HEK293 (cell line): ENCODE measurements around the gene ECI1.

Source experiments
- CTCF ChIP-seq: fragments of 450-650 bp; formaldehyde crosslinking; IDR thresholded peaks from 2 replicates; pipeline ENCODE4 v1.5.1; 2016; ENCODE audit warnings: missing biosample characterization, missing genetic modification characterization
- FEZF1 ChIP-seq: fragments of 450-650 bp; formaldehyde crosslinking; IDR thresholded peaks from 2 replicates; pipeline ENCODE4 v1.5.1; 2016; ENCODE audit warnings: missing biosample characterization, missing genetic modification characterization
- HOXD13 ChIP-seq: sonication (generic); formaldehyde crosslinking; IDR thresholded peaks from 2 replicates; pipeline ENCODE4 v1.8.0; 2022; ENCODE audit warnings: missing genetic modification reagents, borderline replicate concordance
- KLF10 ChIP-seq: fragments of 450-650 bp; IDR thresholded peaks from 2 replicates; pipeline ENCODE4 v1.5.1; 2018; ENCODE audit warnings: missing biosample characterization, mild to moderate bottlenecking, missing genetic modification characterization
- KLF16 ChIP-seq: fragments of 450-650 bp; formaldehyde crosslinking; IDR thresholded peaks from 2 replicates; pipeline ENCODE4 v1.5.1; 2017; ENCODE audit warnings: missing biosample characterization, missing genetic modification characterization
- MEIS1 ChIP-seq: sonication (generic); formaldehyde crosslinking; IDR thresholded peaks from 2 replicates; pipeline ENCODE4 v1.8.1; 2022; ENCODE audit warnings: missing genetic modification reagents, mild to moderate bottlenecking, borderline replicate concordance
- MZF1 ChIP-seq: fragments of 450-650 bp; formaldehyde crosslinking; IDR thresholded peaks from 2 replicates; pipeline ENCODE4 v1.5.1; 2017; ENCODE audit warnings: missing biosample characterization, missing genetic modification characterization, borderline replicate concordance
- PBX3 ChIP-seq: sonication (generic); formaldehyde crosslinking; IDR thresholded peaks from 2 replicates; pipeline ENCODE4 v1.8.1; 2022; ENCODE audit warnings: mild to moderate bottlenecking, moderate library complexity, missing genetic modification reagents
- SCRT1 ChIP-seq: fragments of 450-650 bp; formaldehyde crosslinking; IDR thresholded peaks from 2 replicates; pipeline ENCODE4 v1.5.1; 2016; ENCODE audit warnings: missing biosample characterization, missing genetic modification characterization, borderline replicate concordance
- YY1 ChIP-seq: fragments of 450-650 bp; formaldehyde crosslinking; IDR thresholded peaks from 2 replicates; pipeline ENCODE4 v1.5.1; 2018; ENCODE audit warnings: missing biosample characterization, missing genetic modification characterization
- ZFP41 ChIP-seq: fragments of 450-650 bp; formaldehyde crosslinking; IDR thresholded peaks from 2 replicates; pipeline ENCODE4 v1.5.1; 2016; ENCODE audit warnings: missing biosample characterization, missing genetic modification characterization, borderline replicate concordance
- ZNF10 ChIP-seq: fragments of 450-650 bp; formaldehyde crosslinking; IDR thresholded peaks from 2 replicates; pipeline ENCODE4 v1.5.1; 2017; ENCODE audit warnings: missing biosample characterization, missing genetic modification characterization
- ZNF132 ChIP-seq: fragments of 450-650 bp; formaldehyde crosslinking; IDR thresholded peaks from 2 replicates; pipeline ENCODE4 v1.5.1; 2017; ENCODE audit warnings: missing biosample characterization, missing genetic modification characterization, borderline replicate concordance
- ZNF2 ChIP-seq: fragments of 450-650 bp; formaldehyde crosslinking; IDR thresholded peaks from 2 replicates; pipeline ENCODE4 v1.5.1; 2016; ENCODE audit warnings: missing biosample characterization, missing genetic modification characterization
- ZNF23 ChIP-seq: fragments of 450-650 bp; formaldehyde crosslinking; IDR thresholded peaks from 2 replicates; pipeline ENCODE4 v1.5.1; 2016; ENCODE audit warnings: missing biosample characterization, missing genetic modification characterization, borderline replicate concordance
- ZNF311 ChIP-seq: fragments of 450-650 bp; formaldehyde crosslinking; IDR thresholded peaks from 2 replicates; pipeline ENCODE4 v1.5.1; 2017; ENCODE audit warnings: missing biosample characterization, missing genetic modification characterization, borderline replicate concordance
- ZNF324 ChIP-seq: fragments of 450-650 bp; formaldehyde crosslinking; IDR thresholded peaks from 2 replicates; pipeline ENCODE4 v1.5.1; 2016; ENCODE audit warnings: missing biosample characterization, missing genetic modification characterization
- ZNF37A ChIP-seq: fragments of 450-650 bp; IDR thresholded peaks from 2 replicates; pipeline ENCODE4 v1.5.1; 2018; ENCODE audit warnings: missing biosample characterization, missing genetic modification characterization
- ZNF404 ChIP-seq: fragments of 450-650 bp; formaldehyde crosslinking; IDR thresholded peaks from 2 replicates; pipeline ENCODE4 v1.5.1; 2017; ENCODE audit warnings: missing biosample characterization, missing genetic modification characterization
- ZNF426 ChIP-seq: fragments of 450-650 bp; formaldehyde crosslinking; IDR thresholded peaks from 2 replicates; pipeline ENCODE4 v1.5.1; 2017; ENCODE audit warnings: missing biosample characterization, missing genetic modification characterization, mild to moderate bottlenecking, inconsistent platforms, moderate library complexity
- ZNF530 ChIP-seq: fragments of 450-650 bp; formaldehyde crosslinking; IDR thresholded peaks from 2 replicates; pipeline ENCODE4 v1.5.1; 2016; ENCODE audit warnings: low read depth, missing biosample characterization, missing genetic modification characterization
- ZNF549 ChIP-seq: fragments of 450-650 bp; IDR thresholded peaks from 2 replicates; pipeline ENCODE4 v1.5.1; 2018; ENCODE audit warnings: missing biosample characterization, missing genetic modification characterization, mild to moderate bottlenecking, inconsistent platforms, moderate library complexity
- ZNF600 ChIP-seq: fragments of 450-650 bp; formaldehyde crosslinking; IDR thresholded peaks from 2 replicates; pipeline ENCODE4 v1.5.1; 2016; ENCODE audit warnings: missing biosample characterization, missing genetic modification characterization
- ZNF621 ChIP-seq: fragments of 450-650 bp; formaldehyde crosslinking; IDR thresholded peaks from 2 replicates; pipeline ENCODE4 v1.5.1; 2017; ENCODE audit warnings: missing biosample characterization, missing genetic modification characterization
- ZNF623 ChIP-seq: fragments of 450-650 bp; formaldehyde crosslinking; IDR thresholded peaks from 2 replicates; pipeline ENCODE4 v1.5.1; 2016; ENCODE audit warnings: missing biosample characterization, missing genetic modification characterization
- ZNF629 ChIP-seq: fragments of 450-650 bp; formaldehyde crosslinking; IDR thresholded peaks from 2 replicates; pipeline ENCODE4 v1.5.1; 2017; ENCODE audit warnings: missing biosample characterization, missing genetic modification characterization
- ZNF654 ChIP-seq: fragments of 450-650 bp; formaldehyde crosslinking; IDR thresholded peaks from 2 replicates; pipeline ENCODE4 v1.5.1; 2016; ENCODE audit warnings: low read depth, missing biosample characterization, missing genetic modification characterization
- ZNF658 ChIP-seq: fragments of 450-650 bp; formaldehyde crosslinking; IDR thresholded peaks from 2 replicates; pipeline ENCODE4; 2016; ENCODE audit warnings: missing biosample characterization, missing genetic modification characterization
- ZNF660 ChIP-seq: fragments of 450-650 bp; IDR thresholded peaks from 2 replicates; pipeline ENCODE4 v1.5.1; 2018; ENCODE audit warnings: missing biosample characterization, mild to moderate bottlenecking, missing genetic modification characterization
- ZNF677 ChIP-seq: fragments of 450-650 bp; IDR thresholded peaks from 2 replicates; pipeline ENCODE4 v1.5.0; 2018; ENCODE audit warnings: missing biosample characterization, mild to moderate bottlenecking, missing genetic modification characterization, moderate library complexity
- ZNF776 ChIP-seq: fragments of 450-650 bp; formaldehyde crosslinking; IDR thresholded peaks from 2 replicates; pipeline ENCODE4 v1.5.0; 2017; ENCODE audit warnings: missing biosample characterization, missing genetic modification characterization, borderline replicate concordance
- ZSCAN4 ChIP-seq: fragments of 450-650 bp; formaldehyde crosslinking; IDR thresholded peaks from 2 replicates; pipeline ENCODE4 v1.5.1; 2017; ENCODE audit warnings: missing biosample characterization, missing genetic modification characterization
- TF ChIP-seq, protein P1 (sequence below): fragments of 450-650 bp; formaldehyde crosslinking; IDR thresholded peaks from 2 replicates; pipeline ENCODE4 v1.5.1; 2017; ENCODE audit warnings: missing biosample characterization, mild to moderate bottlenecking, missing genetic modification characterization, moderate library complexity
- TF ChIP-seq, protein P2 (sequence below): fragments of 450-650 bp; formaldehyde crosslinking; IDR thresholded peaks from 2 replicates; pipeline ENCODE4 v1.5.1; 2017; ENCODE audit warnings: missing biosample characterization, missing genetic modification characterization

ECI1 gene

DNA sequence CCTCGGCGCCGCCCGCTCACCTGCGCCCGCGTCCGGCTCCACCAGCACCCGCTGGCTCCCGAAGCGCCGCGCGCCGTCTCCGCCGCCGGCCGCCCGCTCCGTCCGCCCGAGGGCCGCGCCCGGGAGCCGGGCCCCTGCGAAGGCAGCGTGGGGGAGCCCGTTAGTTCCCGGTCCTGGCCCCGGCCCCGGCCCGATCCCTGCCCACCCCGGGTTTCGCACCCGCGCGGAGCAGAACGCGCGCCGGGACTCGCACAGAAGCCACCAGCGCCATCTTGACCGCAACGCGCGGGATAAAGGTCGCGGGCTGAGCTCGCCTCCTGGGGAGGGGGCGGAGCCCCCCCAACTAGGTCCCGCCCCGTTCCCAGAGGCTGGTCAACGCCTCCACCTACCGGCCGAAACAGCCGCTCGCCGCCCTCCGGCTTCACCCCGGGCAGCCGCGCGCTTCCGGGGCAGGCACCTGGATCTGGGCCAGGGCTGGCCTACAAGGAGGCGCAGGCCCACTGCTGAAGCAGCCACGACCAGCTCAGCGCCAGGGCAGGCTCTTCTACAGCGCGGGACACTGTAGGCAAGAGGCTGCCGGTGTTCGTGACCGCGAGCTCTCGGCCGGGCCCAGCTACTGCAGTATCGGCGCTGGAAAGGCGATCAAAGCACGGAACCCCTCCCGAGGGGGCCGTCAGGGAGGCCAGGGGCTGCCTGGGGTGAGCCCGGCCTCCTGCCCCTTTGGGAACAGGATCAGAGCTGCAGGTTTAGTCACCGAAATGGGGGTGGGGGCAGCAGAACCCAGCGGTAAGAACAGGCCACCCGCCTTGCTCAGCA is at the start of gene ECI1 (continued):
- TF ChIP-seq ZNF600 (peak; percentile 99), KLF16 (tag by site-specific recombination) (peak; percentile 94; the same call in 1 of the 2 replicates), SCRT1 (tag by site-specific recombination) (no peak), ZNF2 (tag by site-specific recombination) (peak; percentile 95), ZNF311 (tag by site-specific recombination) (no peak), ZNF660 (tag by site-specific recombination) (peak; percentile 89), ZNF530 (tag by site-specific recombination) (no peak), FEZF1 (tag by site-specific recombination) (no peak; the same call in none of the 2 replicates), ZNF426 (no peak), MEIS1 (CRISPR knock-in tag) (no peak), ZNF37A (tag by site-specific recombination) (0 out of 2 replicates have a peak, but pooled peaks have one; percentile 6), ZFP41 (tag by site-specific recombination) (no peak), ZNF776 (no peak), ZNF677 (0 out of 2 replicates have a peak, but pooled peaks have one; percentile 52), KLF10 (tag by site-specific recombination) (peak; percentile 89), ZNF621 (tag by site-specific recombination) (no peak), ZNF132 (no peak), MZF1 (tag by site-specific recombination) (no peak), PBX3 (0 out of 2 replicates have a peak, but pooled peaks have one; percentile 66), ZNF629 (tag by site-specific recombination) (peak; percentile 76), ZNF658 (tag by site-specific recombination) (no peak), HOXD13 (CRISPR knock-in tag) (no peak), ZNF654 (tag by site-specific recombination) (peak; percentile 55), ZNF23 (no peak), CTCF (peak; percentile 97), YY1 (tag by site-specific recombination) (peak; percentile 86), ZNF623 (no peak), ZSCAN4 (peak; percentile 27; the same call in 1 of the 2 replicates), ZNF10 (tag by site-specific recombination) (no peak), ZNF549 (tag by site-specific recombination) (no peak), ZNF404 (tag by site-specific recombination) (no peak), ZNF324 (tag by site-specific recombination) (0 out of 2 replicates have a peak, but pooled peaks have one; percentile 42)
- TF ChIP-seq, protein P1, sequence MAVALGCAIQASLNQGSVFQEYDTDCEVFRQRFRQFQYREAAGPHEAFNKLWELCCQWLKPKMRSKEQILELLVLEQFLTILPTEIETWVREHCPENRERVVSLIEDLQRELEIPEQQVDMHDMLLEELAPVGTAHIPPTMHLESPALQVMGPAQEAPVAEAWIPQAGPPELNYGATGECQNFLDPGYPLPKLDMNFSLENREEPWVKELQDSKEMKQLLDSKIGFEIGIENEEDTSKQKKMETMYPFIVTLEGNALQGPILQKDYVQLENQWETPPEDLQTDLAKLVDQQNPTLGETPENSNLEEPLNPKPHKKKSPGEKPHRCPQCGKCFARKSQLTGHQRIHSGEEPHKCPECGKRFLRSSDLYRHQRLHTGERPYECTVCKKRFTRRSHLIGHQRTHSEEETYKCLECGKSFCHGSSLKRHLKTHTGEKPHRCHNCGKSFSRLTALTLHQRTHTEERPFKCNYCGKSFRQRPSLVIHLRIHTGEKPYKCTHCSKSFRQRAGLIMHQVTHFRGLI: peak; percentile 63; the same call in 1 of the 2 replicates
- TF ChIP-seq, protein P2, sequence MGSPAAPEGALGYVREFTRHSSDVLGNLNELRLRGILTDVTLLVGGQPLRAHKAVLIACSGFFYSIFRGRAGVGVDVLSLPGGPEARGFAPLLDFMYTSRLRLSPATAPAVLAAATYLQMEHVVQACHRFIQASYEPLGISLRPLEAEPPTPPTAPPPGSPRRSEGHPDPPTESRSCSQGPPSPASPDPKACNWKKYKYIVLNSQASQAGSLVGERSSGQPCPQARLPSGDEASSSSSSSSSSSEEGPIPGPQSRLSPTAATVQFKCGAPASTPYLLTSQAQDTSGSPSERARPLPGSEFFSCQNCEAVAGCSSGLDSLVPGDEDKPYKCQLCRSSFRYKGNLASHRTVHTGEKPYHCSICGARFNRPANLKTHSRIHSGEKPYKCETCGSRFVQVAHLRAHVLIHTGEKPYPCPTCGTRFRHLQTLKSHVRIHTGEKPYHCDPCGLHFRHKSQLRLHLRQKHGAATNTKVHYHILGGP (tag by site-specific recombination): no peak
